Smooth muscle cell (in vitro differentiated cells): Measurements from ENCODE around the gene PAX5. TPM values are rescaled to one million over a fixed set of nuclear protein-coding genes. Genes with fewer than 3 reads are reported as not detected.

Source experiments
- DNase-seq: peaks from one replicate; lab custom pipeline; 2025; ENCODE audit not compliant: unreplicated experiment; lab: John Stamatoyannopoulos, UW
- H2AFZ ChIP-seq: fragments of 200-600 bp; sonication (generic); 2 replicates; pipeline ENCODE4 v1.6.0; 2016; ENCODE audit warnings: antibody characterized with exemption, low read depth, mild to moderate bottlenecking
- H3F3A ChIP-seq: fragments of 200-600 bp; sonication (generic); 2 replicates; pipeline ENCODE4 v1.6.0; 2017; ENCODE audit warnings: antibody characterized with exemption, low read depth
- H3K27ac ChIP-seq: fragments of 200-600 bp; sonication (generic); 2 replicates; pipeline ENCODE4 v1.5.1; 2016; ENCODE audit warnings: low read depth, mild to moderate bottlenecking
- H3K27me3 ChIP-seq: fragments of 200-600 bp; sonication (generic); 2 replicates; pipeline ENCODE4 v1.6.1; 2016; ENCODE audit warnings: low read depth, mild to moderate bottlenecking
- H3K36me3 ChIP-seq: fragments of 200-600 bp; sonication (generic); 2 replicates; pipeline ENCODE4 v1.5.1; 2016; ENCODE audit warnings: low read depth
- H3K4me1 ChIP-seq: fragments of 200-600 bp; sonication (generic); 2 replicates; pipeline ENCODE4 v1.5.1; 2016; ENCODE audit warnings: low read depth
- H3K4me2 ChIP-seq: fragments of 200-600 bp; sonication (generic); 2 replicates; pipeline ENCODE4 v1.6.0; 2016; ENCODE audit warnings: mild to moderate bottlenecking
- H3K4me3 ChIP-seq: fragments of 200-600 bp; sonication (generic); 2 replicates; pipeline ENCODE4 v1.5.1; 2016; ENCODE audit warnings: mild to moderate bottlenecking
- H3K79me2 ChIP-seq: fragments of 200-600 bp; sonication (generic); 2 replicates; pipeline ENCODE4 v1.6.0; 2016; ENCODE audit warnings: low read depth, mild to moderate bottlenecking
- H3K9ac ChIP-seq: fragments of 200-600 bp; sonication (generic); 2 replicates; pipeline ENCODE4 v1.6.0; 2016; ENCODE audit warnings: low read depth
- H3K9me3 ChIP-seq: fragments of 200-600 bp; sonication (generic); replicated peaks from 2 replicates; pipeline ENCODE4 v1.5.1; 2016; ENCODE audit warnings: low read depth
- H4K20me1 ChIP-seq: fragments of 200-600 bp; sonication (generic); 2 replicates; pipeline ENCODE4 v1.6.0; 2016; ENCODE audit warnings: low read depth
- CTCF ChIP-seq: fragments of 200-600 bp; sonication (generic); IDR thresholded peaks from 2 replicates; pipeline ENCODE4 v1.5.1; 2017; ENCODE audit warnings: borderline replicate concordance, mild to moderate bottlenecking, antibody characterized with exemption; ENCODE audit not compliant: insufficient read depth, poor library complexity, severe bottlenecking
- WGBS: methylation state at CpG from one replicate; pipeline ENCODE4 v1.1.7; 2016; ENCODE audit warnings: low lambda C conversion rate; 5-methylcytosine and 5-hydroxymethylcytosine counted together
- polyA plus RNA-seq: library from polyadenylated mRNA; unstranded; fragments of >200 nt; fragmentation: Nextera tagmentation; extraction: Ambion mirVana; gene quantifications from 2 replicates; pipeline ENCODE4 v1.2.1, GENCODE V29; 2016
- total RNA-seq: library from RNA; depleted of rRNA; stranded (reverse); fragments of >200 nt; gene quantifications from 2 replicates; pipeline ENCODE4 v1.2.3, GENCODE V29; 2014

Gene PAX5
- total and polyA plus RNA-seq, 2 experiments from 2014 or later, result 0.09 TPM; not detected in 1

GRCh38 chr9:36881743-36882441, 152.2 kb downstream of the PAX5 start:
- Histone ChIP-seq H3K4me2 (no peak overlapping the region), H2AFZ (no peak overlapping the region), H3K79me2 (no peaks in the 10 kb centered on the region), H4K20me1 (no peaks in the 10 kb centered on the region), H3K27me3 (peaks cover 57% of the 10 kb centered on the region), H3K36me3 (no peaks in the 10 kb centered on the region), H3K9ac (no peak overlapping the region), H3K9me3 (no peaks in the 10 kb centered on the region), H3K4me3 (no peak overlapping the region), H3K4me1 (no peaks in the 10 kb centered on the region), H3F3A (no peaks in the 10 kb centered on the region), H3K27ac (no peak overlapping the region)
- no peak for TF ChIP-seq CTCF
- no peak for DNase-seq
- 89% methylated on average over 29 of the region's 31 CpGs for WGBS

GRCh38 chr9:36881316-36881715, 152.8 kb downstream of the PAX5 start:
- DNase-seq, result no peak
- 92% methylated on average over 13 of the region's 14 CpGs for WGBS
- Histone ChIP-seq H3K4me2 (no peak overlapping the region), H3K27ac (no peak overlapping the region), H2AFZ (no peak overlapping the region), H3K27me3 (peaks cover 57% of the 10 kb centered on the region), H3K79me2 (no peaks in the 10 kb centered on the region), H3K9me3 (no peaks in the 10 kb centered on the region), H3K4me1 (no peaks in the 10 kb centered on the region), H3K4me3 (no peak overlapping the region), H3K9ac (no peak overlapping the region), H3F3A (no peaks in the 10 kb centered on the region), H3K36me3 (no peaks in the 10 kb centered on the region), H4K20me1 (no peaks in the 10 kb centered on the region)
- TF ChIP-seq CTCF, result no peak

GRCh38 chr9:36880075-36880474, 154.0 kb downstream of the PAX5 start:
- Histone ChIP-seq H3K79me2 (no peaks in the 10 kb centered on the region), H3K4me3 (no peak overlapping the region), H3K27me3 (peaks cover 56% of the 10 kb centered on the region), H3F3A (no peaks in the 10 kb centered on the region), H3K9me3 (no peaks in the 10 kb centered on the region), H4K20me1 (no peaks in the 10 kb centered on the region), H3K9ac (no peak overlapping the region), H3K4me2 (no peak overlapping the region), H3K27ac (no peak overlapping the region), H3K36me3 (no peaks in the 10 kb centered on the region), H3K4me1 (no peaks in the 10 kb centered on the region), H2AFZ (no peak overlapping the region)
- no peak for DNase-seq
- WGBS, result 92% methylated on average over 12 of the region's 12 CpGs
- TF ChIP-seq CTCF, result no peak
